Measurements from ENCODE around the gene GDPD2.

Gene GDPD2

DNA sequence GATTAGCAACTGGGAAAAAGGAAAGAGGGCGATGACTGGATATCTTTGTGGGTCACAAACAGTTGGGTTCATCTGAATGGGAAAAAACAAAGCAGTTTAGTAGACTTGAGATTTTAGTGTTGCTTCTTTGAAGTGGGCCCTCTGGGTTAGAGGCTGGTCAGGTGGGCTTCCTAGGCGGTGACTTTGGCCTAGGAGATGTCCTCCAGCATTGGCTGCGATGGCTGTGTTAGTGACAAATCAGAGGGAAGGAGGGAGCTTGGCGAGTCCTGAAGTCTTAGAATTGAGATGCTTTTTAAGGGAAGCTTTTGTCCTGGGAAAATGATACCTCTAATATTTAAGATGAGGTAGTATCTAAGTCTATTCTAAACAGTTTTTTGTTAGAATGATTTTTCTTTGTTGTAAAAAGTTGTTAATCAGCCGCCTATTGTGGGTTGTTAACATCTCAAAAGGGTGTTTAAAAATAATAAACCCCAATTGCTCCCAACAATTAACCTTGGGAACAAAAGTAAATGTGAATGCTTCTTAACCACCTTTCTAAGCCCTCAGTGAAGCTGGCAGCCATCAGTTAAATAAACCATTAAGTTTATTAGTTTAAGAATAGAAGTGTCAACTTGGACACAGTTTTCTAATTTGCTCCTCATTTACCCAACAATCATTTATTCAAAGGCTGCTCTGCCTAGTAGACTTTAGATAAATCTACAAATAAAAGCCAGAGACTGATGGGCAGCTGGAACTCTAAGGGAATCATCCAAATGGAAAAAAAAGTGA lies 53.2 kb downstream of the GDPD2 start:
- no peak for DNase-seq (ENCODE audit: low read depth)

GRCh38 chrX:70476934-70477733 lies 54.0 kb downstream of the GDPD2 start:
- DNase-seq (ENCODE audit: low read depth), result no peak

- DNase-seq (ENCODE audit: low read depth), result no peak
These were observed 54.6 kb downstream of the GDPD2 start for GRCh38 chrX:70477734-70478075.

DNA sequence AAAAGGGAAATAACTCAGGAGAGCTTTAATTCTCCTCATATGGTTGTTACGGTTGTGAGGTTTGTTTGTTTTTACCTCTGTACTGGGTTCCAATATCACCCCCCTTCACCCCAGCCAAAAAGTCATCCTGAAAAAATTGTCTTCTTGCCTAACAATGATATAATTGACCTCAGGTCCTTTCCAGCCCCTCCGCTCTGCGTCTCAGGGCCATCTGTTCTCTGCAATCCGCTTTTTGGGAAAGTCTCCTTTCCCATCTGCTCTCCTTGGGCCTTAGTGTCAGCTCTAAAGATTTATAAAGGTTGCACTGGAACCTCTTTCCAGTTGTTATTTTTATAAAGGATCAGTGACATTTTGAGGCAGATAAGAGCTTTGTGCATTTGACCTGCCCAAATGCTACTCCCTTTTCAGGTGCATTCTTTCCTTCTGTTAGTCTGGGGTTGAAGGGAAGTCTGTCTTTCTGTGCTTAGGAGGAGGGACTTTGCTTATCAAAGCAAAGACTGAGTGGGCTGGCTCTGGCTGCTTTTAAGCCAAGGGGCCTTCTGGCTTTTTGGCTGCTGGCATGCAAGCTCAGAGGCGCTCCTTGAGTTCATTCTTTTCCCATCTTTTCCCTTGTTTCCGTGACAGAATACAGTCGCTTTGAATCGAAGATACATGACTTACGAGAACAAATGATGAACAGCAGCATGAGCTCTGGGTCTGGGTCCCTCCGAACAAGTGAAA lies 55.6 kb downstream of the GDPD2 start:
- no peak for DNase-seq (ENCODE audit: low read depth)

DNA sequence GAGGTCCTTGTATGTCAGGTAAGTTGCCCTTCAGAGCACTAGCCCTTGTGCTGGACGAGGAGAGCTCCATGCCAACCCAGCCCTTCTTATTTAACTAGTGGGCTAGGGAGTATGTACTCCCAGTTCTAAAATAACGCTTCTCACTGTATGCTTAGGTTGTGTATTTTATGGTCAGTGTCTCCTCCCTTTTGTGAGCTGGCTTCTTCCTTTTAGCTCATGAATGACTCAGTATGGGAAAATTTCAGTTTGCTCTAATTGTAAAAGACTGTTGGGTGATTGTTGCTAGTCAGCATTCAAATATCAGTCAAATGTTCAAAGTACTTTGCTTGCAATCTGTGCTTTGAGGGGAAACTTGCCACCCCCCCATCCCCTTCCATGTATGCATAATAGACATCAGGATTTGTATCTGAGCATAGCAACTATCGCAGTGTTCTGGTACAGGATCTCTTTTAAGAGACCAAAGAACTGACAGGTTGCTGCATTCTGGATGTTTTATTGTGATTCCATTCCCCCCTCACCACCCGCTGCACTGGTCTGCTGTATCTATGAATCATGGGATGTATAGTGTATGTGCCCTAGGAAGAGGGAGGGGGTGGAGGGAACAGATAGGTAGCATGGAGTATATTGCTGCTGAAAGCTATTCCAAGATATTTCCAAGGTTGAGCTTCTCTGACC lies 56.3 kb downstream of the GDPD2 start:
- no peak for DNase-seq (ENCODE audit: low read depth)

DNA sequence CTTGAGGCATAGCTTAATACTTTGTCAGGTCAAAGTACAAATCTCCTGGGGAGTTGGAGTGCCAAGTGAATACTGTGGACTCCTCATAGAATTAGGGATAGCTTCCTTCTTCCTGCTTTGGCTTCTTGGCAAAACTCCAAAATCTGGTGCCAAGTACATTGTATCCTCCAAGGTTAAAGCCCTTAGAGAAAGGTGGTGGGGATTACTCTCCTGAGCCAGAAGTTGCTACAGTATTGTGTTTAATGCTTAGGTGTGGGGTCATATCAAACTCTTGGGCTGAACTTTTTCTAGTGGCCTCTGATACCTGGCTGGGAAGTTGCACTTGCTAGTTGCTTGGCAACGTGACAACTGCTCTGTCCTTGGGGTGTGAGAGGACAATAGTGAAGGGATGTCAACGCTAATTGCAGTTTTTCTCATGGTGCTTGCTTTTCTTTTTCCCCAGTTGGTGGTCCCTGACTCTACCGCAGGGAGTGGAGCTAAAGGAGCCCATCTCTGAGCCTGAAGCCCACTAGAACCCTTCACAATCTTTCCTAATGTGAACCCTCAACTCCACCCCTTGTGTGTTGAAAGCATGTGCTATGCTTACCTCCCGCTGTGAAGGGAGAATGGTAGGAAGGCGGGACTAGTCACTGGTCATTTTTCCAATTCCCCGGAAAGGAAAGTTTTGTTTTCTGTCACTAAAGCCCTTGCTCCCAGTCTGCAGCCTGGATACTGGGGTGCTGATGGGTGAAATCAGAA lies 57.0 kb downstream of the GDPD2 start:
- no peak for DNase-seq (ENCODE audit: low read depth)

DNA sequence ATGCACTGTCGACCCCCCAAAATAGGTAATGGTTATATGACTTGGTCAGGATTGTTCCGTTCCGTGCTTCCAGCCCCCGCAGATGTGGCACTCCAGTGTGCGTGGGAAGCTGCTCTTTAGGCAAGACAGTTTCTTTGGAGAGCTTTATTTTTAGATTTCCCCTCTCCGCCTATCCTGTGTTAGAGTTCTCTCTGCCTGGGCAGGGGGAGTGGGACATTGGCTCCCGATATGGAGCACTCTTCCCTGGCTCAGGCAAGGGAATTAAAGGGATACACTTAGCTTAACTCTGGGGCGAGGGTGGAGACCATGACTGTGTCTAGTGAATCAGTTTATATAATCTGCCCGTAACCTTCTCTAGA lies 57.5 kb downstream of the GDPD2 start:
- no peak for DNase-seq (ENCODE audit: low read depth)

DNA sequence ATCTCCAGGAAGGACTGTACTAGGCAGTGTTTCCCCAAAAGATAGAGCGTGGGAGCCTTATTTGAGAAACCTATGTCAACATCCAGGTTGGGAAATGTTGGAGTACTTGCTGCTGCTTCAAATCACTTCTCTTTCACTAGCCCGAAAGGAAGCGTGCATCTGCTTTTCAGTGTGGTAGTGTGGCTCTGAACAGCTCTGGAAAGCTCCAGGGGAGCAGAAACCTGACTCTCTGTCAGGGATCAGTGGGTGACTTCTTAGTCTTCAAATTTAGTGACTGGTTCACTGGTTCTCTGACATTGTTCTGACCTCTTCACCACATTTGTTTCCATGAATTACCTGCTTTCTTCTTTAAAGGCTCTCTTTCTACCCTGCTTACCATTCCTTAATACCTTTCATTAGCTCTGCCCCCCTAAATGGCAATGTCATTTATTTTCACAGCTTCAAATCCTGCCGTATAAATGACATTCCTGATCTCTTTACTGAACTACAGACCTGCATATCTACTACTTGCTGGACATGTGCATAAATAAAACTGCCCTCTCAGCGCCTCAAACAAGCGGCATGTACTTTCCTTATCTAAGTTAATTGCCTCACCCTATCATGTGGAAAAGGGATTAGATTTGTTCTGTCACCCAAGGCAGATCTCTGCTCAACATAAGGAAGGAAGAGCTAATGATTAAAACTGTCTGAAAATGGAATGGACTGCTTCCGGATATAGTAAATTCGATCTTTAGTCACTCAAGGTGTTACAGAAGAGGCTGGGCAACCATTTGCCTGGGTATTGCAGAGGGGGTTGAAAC lies 58.6 kb downstream of the GDPD2 start:
- DNase-seq (ENCODE audit: low read depth), result no peak

DNA sequence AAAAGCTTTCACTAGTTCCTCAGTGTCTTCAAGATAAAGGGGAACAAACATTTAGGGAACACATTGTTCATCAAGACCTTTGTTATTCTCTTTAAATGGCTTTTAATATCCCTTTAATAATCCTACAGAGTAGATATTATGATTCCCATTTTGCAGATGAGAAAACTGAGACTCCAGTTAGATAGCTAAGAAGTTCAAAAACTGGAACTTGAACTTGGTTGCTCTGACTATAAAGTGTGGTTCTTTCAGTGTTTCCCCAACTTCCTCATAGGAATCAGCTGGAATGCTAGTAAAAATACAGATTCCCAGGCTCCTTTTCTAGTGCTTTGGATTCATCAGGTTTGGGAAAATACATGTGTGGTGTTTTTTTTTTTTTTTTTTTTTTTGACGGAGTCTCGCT lies 59.2 kb downstream of the GDPD2 start:
- DNase-seq (ENCODE audit: low read depth), result no peak

All from activated T-helper 9 cell treated with anti-CD3 and anti-CD28 coated beads, Interleukin-2, amount 50 U/mL, for 16 hours (primary cell).